GM18498 (cell line): Measurements from ENCODE around the gene SYT15.

Experiments
- ATAC-seq: cut with Tn5 transposase; IDR thresholded peaks from one replicate; pipeline ENCODE4 v1.9.1; 2021; ENCODE audit warnings: mild to moderate bottlenecking, moderate library complexity; ENCODE audit not compliant: unreplicated experiment

Gene SYT15

GRCh38 chr10:46544989-46545791, 33.7 kb upstream of the SYT15 start:
- ATAC-seq = no peak

- ATAC-seq = no peak
These were observed 32.9 kb upstream of the SYT15 start for GRCh38 chr10:46545861-46546590.

- ATAC-seq = no peak
These were observed 32.1 kb upstream of the SYT15 start for GRCh38 chr10:46546591-46547540.

- ATAC-seq = no peak
These were observed 31.1 kb upstream of the SYT15 start for GRCh38 chr10:46547541-46548497.

GRCh38 chr10:46548498-46549090, 30.3 kb upstream of the SYT15 start:
- ATAC-seq = no peak

GRCh38 chr10:46549171-46550075, 29.5 kb upstream of the SYT15 start:
- ATAC-seq = no peak

GRCh38 chr10:46550076-46550790, 28.7 kb upstream of the SYT15 start:
- ATAC-seq = no peak

GRCh38 chr10:46550795-46551700, 27.9 kb upstream of the SYT15 start:
- no peak for ATAC-seq

- ATAC-seq = no peak
These were observed 27.0 kb upstream of the SYT15 start for GRCh38 chr10:46551701-46552525.

- ATAC-seq = no peak
These were observed 26.2 kb upstream of the SYT15 start for GRCh38 chr10:46552526-46553237.

GRCh38 chr10:46553238-46554049, 25.5 kb upstream of the SYT15 start:
- ATAC-seq = no peak

GRCh38 chr10:46554166-46554781, 24.7 kb upstream of the SYT15 start:
- ATAC-seq = no peak

- no peak for ATAC-seq
These were observed 23.6 kb upstream of the SYT15 start for GRCh38 chr10:46555366-46555712.
